Upper lobe of right lung (tissue), 1 donor: ENCODE results near the gene C19orf33. TPM values are rescaled to one million over a fixed set of nuclear protein-coding genes. Genes with fewer than 3 reads are reported as not detected.

ENCODE experiments used
- ATAC-seq: fragments of 200-7000 bp; cut with Tn5 transposase; one replicate; pipeline ENCODE4 v1.9.1; 2020; ENCODE audit warnings: mild to moderate bottlenecking, moderate library complexity
- DNase-seq: peaks from one replicate; pipeline ENCODE4 v3.0.0-alpha.2; 2020
- H3K27ac ChIP-seq: fragments of 200-600 bp; one replicate; pipeline ENCODE4 v1.8.0; 2022
- H3K27me3 ChIP-seq: fragments of 200-600 bp; one replicate; pipeline ENCODE4 v1.8.0; 2022; ENCODE audit warnings: mild to moderate bottlenecking
- H3K36me3 ChIP-seq: fragments of 200-600 bp; one replicate; pipeline ENCODE4 v1.8.0; 2022
- H3K4me1 ChIP-seq: fragments of 200-600 bp; one replicate; pipeline ENCODE4 v1.8.0; 2022
- H3K4me3 ChIP-seq: fragments of 200-600 bp; one replicate; pipeline ENCODE4 v1.8.0; 2022; ENCODE audit warnings: mild to moderate bottlenecking
- H3K9me3 ChIP-seq: fragments of 200-600 bp; one replicate; pipeline ENCODE4 v1.8.0; 2022
- intact Hi-C: fragments of 100-400 bp; cut with DNase I; formaldehyde crosslinking; loops from one replicate; pipeline ENCODE4 v1.11.0; 2022
- total RNA-seq: library from RNA; stranded (reverse); fragmentation: NEBNext Ultra II Directional; extraction: Animal tissue kit (Norgen Biotek cat#: 25700); gene quantifications from one replicate; pipeline ENCODE4 v1.2.1, GENCODE V29; 2021
- TF ChIP-seq, protein P1 (sequence below): fragments of 200-600 bp; IDR thresholded peaks from one replicate; pipeline ENCODE4 v1.8.0; 2022; ENCODE audit warnings: antibody characterized with exemption
- donor health status: DM: no; HTN: yes; CAD: no; lungs with severe emphysema.

Gene C19orf33
- total RNA-seq, 1 donor from 2014 or later = 63.0 TPM

GRCh38 chr19:38283271-38283670 lies 20.8 kb upstream of the C19orf33 start:
- intact Hi-C loops = no loop called here
- H3K9me3 ChIP-seq = no peaks in the 10 kb centered on the region
- H3K36me3 ChIP-seq = peaks cover 3% of the 10 kb centered on the region
- peaks cover 43% of the 10 kb centered on the region for H3K4me1 ChIP-seq
- TF ChIP-seq, protein P1, sequence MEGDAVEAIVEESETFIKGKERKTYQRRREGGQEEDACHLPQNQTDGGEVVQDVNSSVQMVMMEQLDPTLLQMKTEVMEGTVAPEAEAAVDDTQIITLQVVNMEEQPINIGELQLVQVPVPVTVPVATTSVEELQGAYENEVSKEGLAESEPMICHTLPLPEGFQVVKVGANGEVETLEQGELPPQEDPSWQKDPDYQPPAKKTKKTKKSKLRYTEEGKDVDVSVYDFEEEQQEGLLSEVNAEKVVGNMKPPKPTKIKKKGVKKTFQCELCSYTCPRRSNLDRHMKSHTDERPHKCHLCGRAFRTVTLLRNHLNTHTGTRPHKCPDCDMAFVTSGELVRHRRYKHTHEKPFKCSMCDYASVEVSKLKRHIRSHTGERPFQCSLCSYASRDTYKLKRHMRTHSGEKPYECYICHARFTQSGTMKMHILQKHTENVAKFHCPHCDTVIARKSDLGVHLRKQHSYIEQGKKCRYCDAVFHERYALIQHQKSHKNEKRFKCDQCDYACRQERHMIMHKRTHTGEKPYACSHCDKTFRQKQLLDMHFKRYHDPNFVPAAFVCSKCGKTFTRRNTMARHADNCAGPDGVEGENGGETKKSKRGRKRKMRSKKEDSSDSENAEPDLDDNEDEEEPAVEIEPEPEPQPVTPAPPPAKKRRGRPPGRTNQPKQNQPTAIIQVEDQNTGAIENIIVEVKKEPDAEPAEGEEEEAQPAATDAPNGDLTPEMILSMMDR = no peak
- no peak overlapping the region for H3K4me3 ChIP-seq
- ATAC-seq = no peak
- no peak for DNase-seq
- H3K27ac ChIP-seq = peak overlapping the region; percentile 17
- no peaks in the 10 kb centered on the region for H3K27me3 ChIP-seq

DNA sequence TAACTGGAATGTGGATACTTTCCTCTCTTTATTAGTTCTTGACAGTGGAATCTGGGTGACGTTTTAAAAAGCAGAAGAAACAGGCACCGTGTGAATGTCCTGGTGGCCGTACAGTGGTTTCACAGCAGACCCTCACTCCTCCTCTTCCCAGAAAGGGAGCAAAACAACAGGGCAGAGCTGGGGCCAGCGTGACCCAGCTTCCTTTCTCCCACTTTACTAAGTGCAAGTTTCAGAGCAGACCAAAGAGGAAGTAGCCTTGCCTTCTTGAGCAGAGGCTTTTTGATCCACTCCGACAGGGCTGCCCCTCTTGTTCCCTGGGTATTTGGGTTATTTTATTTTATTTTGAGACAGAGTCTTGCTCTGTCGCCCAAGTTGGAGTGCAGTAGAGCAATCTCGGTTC lies 19.6 kb upstream of the C19orf33 start:
- ATAC-seq = peak; percentile 70
- TF ChIP-seq, protein P1 = no peak
- Histone ChIP-seq H3K36me3 (peaks cover 12% of the 10 kb centered on the region), H3K4me3 (no peak overlapping the region), H3K4me1 (peaks cover 32% of the 10 kb centered on the region), H3K27me3 (no peaks in the 10 kb centered on the region), H3K9me3 (no peaks in the 10 kb centered on the region), H3K27ac (peak overlapping the region; percentile 65)
- intact Hi-C loops = no loop called here
- no peak for DNase-seq

DNA sequence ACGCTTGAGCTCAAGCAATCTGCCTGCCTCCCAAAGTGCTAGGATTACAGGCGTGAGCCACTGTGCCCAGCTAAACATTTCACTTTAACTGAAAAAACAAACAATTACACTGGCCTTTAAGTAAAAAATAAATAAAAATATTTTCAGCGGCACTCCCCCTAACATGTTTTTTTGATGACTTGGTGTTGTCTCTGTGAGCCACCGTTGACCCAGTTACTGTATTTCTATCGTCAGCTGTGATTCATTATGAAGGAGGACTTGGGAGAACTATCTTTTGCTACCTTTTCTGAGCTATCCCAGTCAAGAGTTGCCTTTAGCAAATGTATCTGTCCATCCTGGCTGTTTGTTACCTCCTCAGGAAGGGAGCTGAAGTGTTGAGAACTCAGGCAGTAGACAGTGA lies 18.5 kb upstream of the C19orf33 start:
- no peak overlapping the region for H3K4me3 ChIP-seq
- H3K27ac ChIP-seq = no peak overlapping the region
- TF ChIP-seq, protein P1 = no peak
- H3K27me3 ChIP-seq = no peaks in the 10 kb centered on the region
- H3K9me3 ChIP-seq = no peaks in the 10 kb centered on the region
- H3K4me1 ChIP-seq = peaks cover 33% of the 10 kb centered on the region
- H3K36me3 ChIP-seq = peaks cover 22% of the 10 kb centered on the region
- no peak for DNase-seq
- ATAC-seq = no peak
- intact Hi-C loops = no loop called here

GRCh38 chr19:38287604-38288003 lies 16.4 kb upstream of the C19orf33 start:
- ATAC-seq = peak; percentile 70
- Histone ChIP-seq H3K27me3 (no peaks in the 10 kb centered on the region), H3K9me3 (no peaks in the 10 kb centered on the region), H3K4me1 (peaks cover 31% of the 10 kb centered on the region), H3K27ac (no peak overlapping the region), H3K4me3 (no peak overlapping the region), H3K36me3 (peaks cover 36% of the 10 kb centered on the region)
- no peak for DNase-seq
- intact Hi-C loops = no loop called here
- TF ChIP-seq, protein P1 = no peak

GRCh38 chr19:38288123-38288855 lies 15.8 kb upstream of the C19orf33 start:
- Histone ChIP-seq H3K27me3 (no peaks in the 10 kb centered on the region), H3K4me1 (peaks cover 24% of the 10 kb centered on the region), H3K36me3 (peaks cover 36% of the 10 kb centered on the region), H3K27ac (no peak overlapping the region), H3K4me3 (no peak overlapping the region), H3K9me3 (no peaks in the 10 kb centered on the region)
- DNase-seq = no peak
- intact Hi-C loops = no loop called here
- no peak for ATAC-seq
- TF ChIP-seq, protein P1 = no peak

DNA sequence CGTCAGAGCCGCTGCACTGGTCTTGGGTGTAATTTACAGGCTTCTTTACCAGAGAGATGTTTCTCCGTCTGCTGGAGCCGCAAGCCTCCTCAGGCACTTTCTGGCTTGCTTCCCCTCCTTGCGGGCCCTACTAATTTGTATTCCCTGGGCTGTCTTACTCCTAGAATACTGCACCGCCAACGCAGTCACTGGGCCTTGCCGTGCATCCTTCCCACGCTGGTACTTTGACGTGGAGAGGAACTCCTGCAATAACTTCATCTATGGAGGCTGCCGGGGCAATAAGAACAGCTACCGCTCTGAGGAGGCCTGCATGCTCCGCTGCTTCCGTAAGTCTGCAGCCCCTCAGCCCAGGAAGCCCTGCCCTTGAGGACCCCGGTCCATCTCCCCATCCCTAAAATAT lies 14.1 kb upstream of the C19orf33 start:
- TF ChIP-seq, protein P1 = no peak
- no peaks in the 10 kb centered on the region for H3K9me3 ChIP-seq
- intact Hi-C loops = no loop called here
- ATAC-seq (no peak), DNase-seq (no peak)
- no peaks in the 10 kb centered on the region for H3K27me3 ChIP-seq
- H3K4me1 ChIP-seq = peaks cover 16% of the 10 kb centered on the region
- no peak overlapping the region for H3K4me3 ChIP-seq
- peaks cover 36% of the 10 kb centered on the region for H3K36me3 ChIP-seq
- peak overlapping the region; percentile 55 for H3K27ac ChIP-seq
